ENCODE measurements around the gene LCP2.

LCP2 gene

GRCh38 chr5:170297589-170298462 lies at the start of gene LCP2:
LCP2 (minus strand) TSS chr5:170297777; CDS start chr5:170297611, 166 bp downstream.
- Histone ChIP-seq H3K4me3 (ENCODE audit: low read length) (no peak within 1 kb of the TSS), H3K9me3 (ENCODE audit: control insufficient read depth, low read length) (no peaks in the 10 kb centered on the region), H3K36me3 (ENCODE audit: control insufficient read depth, insufficient read depth, low read length, severe bottlenecking) (no peaks in the 10 kb centered on the region), H3K9ac (ENCODE audit: low read length) (no peak within 1 kb of the TSS), H3K27me3 (replicated peaks; ENCODE audit: control insufficient read depth, insufficient read depth, low read length) (peaks cover 44% of the 10 kb centered on the region), H3K4me1 (ENCODE audit: control insufficient read depth, insufficient read depth, low read length) (no peaks in the 10 kb centered on the region)
- no peak for DNase-seq (ENCODE audit: low read depth)

- Histone ChIP-seq H3K27me3 (replicated peaks; ENCODE audit: control insufficient read depth, insufficient read depth, low read length) (peaks cover 58% of the 10 kb centered on the region), H3K4me1 (ENCODE audit: control insufficient read depth, insufficient read depth, low read length) (peaks cover 7% of the 10 kb centered on the region), H3K4me3 (ENCODE audit: low read length) (no peak overlapping the region), H3K9ac (ENCODE audit: low read length) (no peak overlapping the region), H3K9me3 (ENCODE audit: control insufficient read depth, low read length) (peaks cover 11% of the 10 kb centered on the region), H3K36me3 (ENCODE audit: control insufficient read depth, insufficient read depth, low read length, severe bottlenecking) (no peaks in the 10 kb centered on the region)
- DNase-seq (ENCODE audit: low read depth), result no peak
These were observed 49.5 kb upstream of the LCP2 start for GRCh38 chr5:170347022-170347567.

DNA sequence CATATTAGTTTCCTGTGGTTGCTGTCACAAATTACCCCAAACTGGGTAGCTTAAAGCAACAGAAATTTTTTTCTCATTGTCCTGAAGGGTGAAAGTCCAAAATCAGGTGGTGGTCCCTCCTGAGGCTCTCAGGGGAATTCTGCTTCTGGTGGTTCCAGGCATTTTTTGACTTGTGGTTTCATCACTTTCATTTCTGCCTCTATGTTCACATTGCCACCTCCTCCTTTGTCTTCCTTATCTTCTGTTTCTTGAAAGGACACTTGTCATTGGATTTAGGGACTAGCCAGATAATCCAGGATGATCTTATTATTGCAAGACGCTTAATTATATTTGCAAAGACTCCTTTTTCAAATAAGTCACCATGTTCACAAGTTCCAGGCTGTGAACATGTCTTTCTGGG lies 48.4 kb upstream of the LCP2 start:
- no peak for DNase-seq (ENCODE audit: low read depth)

GRCh38 chr5:170343177-170343576 lies 45.6 kb upstream of the LCP2 start:
- Histone ChIP-seq H3K4me1 (ENCODE audit: control insufficient read depth, insufficient read depth, low read length) (peaks cover 11% of the 10 kb centered on the region), H3K9me3 (ENCODE audit: control insufficient read depth, low read length) (peaks cover 11% of the 10 kb centered on the region), H3K36me3 (ENCODE audit: control insufficient read depth, insufficient read depth, low read length, severe bottlenecking) (no peaks in the 10 kb centered on the region), H3K4me3 (ENCODE audit: low read length) (no peak overlapping the region), H3K27me3 (replicated peaks; ENCODE audit: control insufficient read depth, insufficient read depth, low read length) (peaks cover 43% of the 10 kb centered on the region), H3K9ac (ENCODE audit: low read length) (no peak overlapping the region)
- no peak for DNase-seq (ENCODE audit: low read depth)

More for the DNA sequence above, 48.4 kb upstream of the LCP2 start:
- Histone ChIP-seq H3K4me3 (ENCODE audit: low read length) (no peak overlapping the region), H3K9me3 (ENCODE audit: control insufficient read depth, low read length) (peaks cover 11% of the 10 kb centered on the region), H3K27me3 (replicated peaks; ENCODE audit: control insufficient read depth, insufficient read depth, low read length) (peaks cover 52% of the 10 kb centered on the region), H3K9ac (ENCODE audit: low read length) (no peak overlapping the region), H3K4me1 (ENCODE audit: control insufficient read depth, insufficient read depth, low read length) (peaks cover 14% of the 10 kb centered on the region), H3K36me3 (ENCODE audit: control insufficient read depth, insufficient read depth, low read length, severe bottlenecking) (no peaks in the 10 kb centered on the region)

DNA sequence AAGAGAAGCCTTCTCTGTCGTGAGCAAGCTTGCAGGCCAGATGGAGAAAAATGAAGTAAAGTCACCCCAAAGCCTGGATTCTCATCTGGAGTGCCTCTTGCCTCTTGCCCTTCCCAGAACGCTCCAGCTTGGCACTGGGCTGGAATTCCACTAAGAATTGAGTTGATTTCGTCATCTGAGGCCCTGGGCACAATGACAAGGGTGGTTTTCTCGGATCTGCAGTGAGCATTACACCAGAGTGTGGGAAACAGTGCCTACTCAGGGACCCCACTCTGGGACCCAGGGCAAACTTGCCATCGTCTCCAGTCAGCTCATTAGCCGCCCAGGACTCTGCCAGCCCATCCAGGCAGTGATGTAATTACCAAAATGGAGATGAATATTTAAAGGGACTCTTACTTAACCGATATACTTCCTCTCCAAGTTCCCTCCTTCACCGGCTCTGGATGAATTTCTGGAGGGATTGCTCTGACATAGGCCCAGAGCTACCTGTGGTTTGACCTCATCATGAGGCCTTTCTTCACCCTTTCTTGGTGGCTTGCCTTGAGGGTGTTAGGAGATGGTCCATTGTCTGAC lies 44.7 kb upstream of the LCP2 start:
- no peak overlapping the region for H3K4me3 ChIP-seq (ENCODE audit: low read length)
- H3K27me3 ChIP-seq (replicated peaks; ENCODE audit: control insufficient read depth, insufficient read depth, low read length), result peaks cover 43% of the 10 kb centered on the region
- DNase-seq (ENCODE audit: low read depth), result no peak
- H3K4me1 ChIP-seq (ENCODE audit: control insufficient read depth, insufficient read depth, low read length), result peaks cover 9% of the 10 kb centered on the region
- peaks cover 11% of the 10 kb centered on the region for H3K9me3 ChIP-seq (ENCODE audit: control insufficient read depth, low read length)
- H3K9ac ChIP-seq (ENCODE audit: low read length), result no peak overlapping the region
- no peaks in the 10 kb centered on the region for H3K36me3 ChIP-seq (ENCODE audit: control insufficient read depth, insufficient read depth, low read length, severe bottlenecking)

- peaks cover 9% of the 10 kb centered on the region for H3K4me1 ChIP-seq (ENCODE audit: control insufficient read depth, insufficient read depth, low read length)
- H3K4me3 ChIP-seq (ENCODE audit: low read length), result no peak overlapping the region
- peaks cover 39% of the 10 kb centered on the region for H3K27me3 ChIP-seq (replicated peaks; ENCODE audit: control insufficient read depth, insufficient read depth, low read length)
- H3K36me3 ChIP-seq (ENCODE audit: control insufficient read depth, insufficient read depth, low read length, severe bottlenecking), result no peaks in the 10 kb centered on the region
- H3K9me3 ChIP-seq (ENCODE audit: control insufficient read depth, low read length), result peaks cover 11% of the 10 kb centered on the region
- DNase-seq (ENCODE audit: low read depth), result no peak
- no peak overlapping the region for H3K9ac ChIP-seq (ENCODE audit: low read length)
These were observed 44.0 kb upstream of the LCP2 start for GRCh38 chr5:170341545-170341944.

- H3K4me1 ChIP-seq (ENCODE audit: control insufficient read depth, insufficient read depth, low read length), result peaks cover 9% of the 10 kb centered on the region
- no peaks in the 10 kb centered on the region for H3K36me3 ChIP-seq (ENCODE audit: control insufficient read depth, insufficient read depth, low read length, severe bottlenecking)
- peaks cover 34% of the 10 kb centered on the region for H3K27me3 ChIP-seq (replicated peaks; ENCODE audit: control insufficient read depth, insufficient read depth, low read length)
- H3K9me3 ChIP-seq (ENCODE audit: control insufficient read depth, low read length), result no peaks in the 10 kb centered on the region
- no peak for DNase-seq (ENCODE audit: low read depth)
- no peak overlapping the region for H3K4me3 ChIP-seq (ENCODE audit: low read length)
- no peak overlapping the region for H3K9ac ChIP-seq (ENCODE audit: low read length)
These were observed 42.2 kb upstream of the LCP2 start for GRCh38 chr5:170339780-170340167.

DNA sequence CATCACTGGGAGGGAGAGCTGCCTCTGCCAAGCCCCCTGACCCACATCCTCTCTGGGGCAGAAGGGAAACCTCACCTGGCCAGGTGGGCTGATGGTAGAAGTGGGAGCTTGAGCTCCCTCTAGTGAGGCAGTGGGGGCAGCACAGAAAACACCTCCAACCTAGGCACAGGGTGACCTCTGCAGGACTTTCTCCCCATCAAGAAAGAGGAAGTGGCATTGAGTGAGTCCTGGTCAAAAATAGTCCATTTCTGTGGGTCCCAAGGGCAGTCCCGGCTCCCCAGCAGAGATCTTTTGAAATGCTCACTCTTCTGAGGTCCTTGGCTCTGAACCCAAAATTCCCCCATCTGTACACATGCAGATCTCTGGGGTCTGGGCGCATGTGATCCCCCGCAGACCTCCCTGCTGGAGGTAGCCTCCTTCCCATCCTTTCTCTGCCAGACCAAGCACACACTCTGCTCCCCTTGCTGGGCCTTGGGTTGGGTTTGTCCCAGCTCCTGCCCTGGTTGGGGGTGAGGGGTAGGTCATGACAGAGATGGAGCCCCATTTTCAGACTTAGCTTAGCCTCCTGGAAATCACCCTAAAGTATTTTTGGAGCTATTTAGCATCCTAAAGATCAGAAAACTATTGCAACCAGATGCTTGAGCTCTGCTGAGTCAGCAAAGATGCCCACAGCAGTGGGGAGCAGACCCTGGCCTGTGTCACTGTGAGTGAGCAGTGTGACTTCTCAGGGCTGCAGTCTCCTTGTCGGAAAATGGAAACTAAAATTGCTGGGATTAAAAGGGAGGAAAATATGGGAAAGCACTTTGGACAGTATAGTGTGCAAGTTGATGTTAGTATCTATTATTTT lies 41.6 kb upstream of the LCP2 start:
- no peak for DNase-seq (ENCODE audit: low read depth)
- H3K27me3 ChIP-seq (replicated peaks; ENCODE audit: control insufficient read depth, insufficient read depth, low read length), result peaks cover 34% of the 10 kb centered on the region
- no peaks in the 10 kb centered on the region for H3K9me3 ChIP-seq (ENCODE audit: control insufficient read depth, low read length)
- peaks cover 9% of the 10 kb centered on the region for H3K4me1 ChIP-seq (ENCODE audit: control insufficient read depth, insufficient read depth, low read length)
- no peak overlapping the region for H3K4me3 ChIP-seq (ENCODE audit: low read length)
- no peak overlapping the region for H3K9ac ChIP-seq (ENCODE audit: low read length)
- no peaks in the 10 kb centered on the region for H3K36me3 ChIP-seq (ENCODE audit: control insufficient read depth, insufficient read depth, low read length, severe bottlenecking)

DNA sequence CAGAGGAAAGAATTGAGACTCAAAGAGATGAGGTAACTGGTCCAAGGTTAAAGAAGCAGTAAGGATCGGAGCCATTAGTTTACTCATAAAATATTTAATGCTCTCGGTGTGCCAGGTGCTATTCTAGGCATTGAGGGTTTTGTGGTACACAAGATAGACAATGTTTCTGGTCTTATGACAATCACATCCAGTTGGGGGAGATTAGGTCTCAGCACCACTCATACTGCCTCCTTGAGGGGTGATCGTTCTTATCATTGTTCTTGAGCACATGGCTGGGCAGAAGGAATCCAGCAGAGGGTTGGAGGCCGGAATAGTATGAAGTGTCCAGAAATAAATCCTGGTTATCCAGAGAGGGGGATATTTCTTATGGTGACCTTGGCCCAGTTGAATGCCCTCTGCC lies 40.7 kb upstream of the LCP2 start:
- H3K27me3 ChIP-seq (replicated peaks; ENCODE audit: control insufficient read depth, insufficient read depth, low read length), result peaks cover 29% of the 10 kb centered on the region
- H3K4me1 ChIP-seq (ENCODE audit: control insufficient read depth, insufficient read depth, low read length), result peaks cover 9% of the 10 kb centered on the region
- DNase-seq (ENCODE audit: low read depth), result no peak
- H3K36me3 ChIP-seq (ENCODE audit: control insufficient read depth, insufficient read depth, low read length, severe bottlenecking), result no peaks in the 10 kb centered on the region
- H3K9ac ChIP-seq (ENCODE audit: low read length), result no peak overlapping the region
- H3K9me3 ChIP-seq (ENCODE audit: control insufficient read depth, low read length), result no peaks in the 10 kb centered on the region
- H3K4me3 ChIP-seq (ENCODE audit: low read length), result no peak overlapping the region

DNA sequence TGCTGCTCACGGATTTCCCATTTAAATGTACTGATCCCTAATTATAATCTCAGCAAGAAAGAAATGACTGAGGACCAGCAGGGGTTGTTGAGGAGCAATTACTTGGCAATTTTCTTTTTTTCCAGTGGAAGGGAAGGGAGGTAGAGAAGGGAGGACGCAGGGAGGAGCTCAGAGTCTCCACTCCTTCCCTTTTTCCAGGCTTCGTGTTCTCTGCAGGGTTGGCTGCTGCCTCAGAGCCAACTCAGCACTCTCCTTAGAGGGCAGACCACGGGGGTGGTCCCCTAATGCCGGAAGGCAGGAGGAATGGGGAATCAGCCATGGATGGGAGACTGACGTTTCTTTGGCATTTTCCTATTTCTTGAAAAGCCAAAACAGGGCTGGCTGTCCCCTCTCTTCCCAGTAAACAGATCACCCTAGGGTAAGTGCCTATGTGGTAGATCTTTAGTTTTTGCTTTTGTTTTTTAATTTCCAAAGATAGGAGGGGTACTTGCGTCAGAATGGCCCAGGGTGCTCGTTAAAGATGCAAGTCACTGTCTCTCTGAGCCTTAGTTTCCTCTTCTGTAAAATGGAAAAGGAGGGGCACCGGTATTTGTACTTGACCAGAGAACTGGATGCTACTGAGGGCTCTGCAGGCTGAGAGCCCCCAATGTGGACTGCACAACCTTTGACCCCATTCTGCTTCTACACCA lies 39.6 kb upstream of the LCP2 start:
- H3K27me3 ChIP-seq (replicated peaks; ENCODE audit: control insufficient read depth, insufficient read depth, low read length), result peaks cover 27% of the 10 kb centered on the region
- no peak overlapping the region for H3K9ac ChIP-seq (ENCODE audit: low read length)
- no peaks in the 10 kb centered on the region for H3K9me3 ChIP-seq (ENCODE audit: control insufficient read depth, low read length)
- no peaks in the 10 kb centered on the region for H3K36me3 ChIP-seq (ENCODE audit: control insufficient read depth, insufficient read depth, low read length, severe bottlenecking)
- peaks cover 7% of the 10 kb centered on the region for H3K4me1 ChIP-seq (ENCODE audit: control insufficient read depth, insufficient read depth, low read length)
- H3K4me3 ChIP-seq (ENCODE audit: low read length), result no peak overlapping the region
- no peak for DNase-seq (ENCODE audit: low read depth)
